HG03571 (cell line): ENCODE measurements around the gene RANBP3L.
"Not testable (repeated sequence)": the region's sequence is repeated elsewhere in the genome, so short reads cannot be mapped to it uniquely, and the experiment has no call there.

ENCODE experiments used
- ATAC-seq: cut with Tn5 transposase; IDR thresholded peaks from one replicate; pipeline ENCODE4 v1.9.1; 2021; ENCODE audit not compliant: unreplicated experiment

Gene RANBP3L

GRCh38 chr5:36209664-36210063 is 92.0 kb downstream of the RANBP3L start:
- no peak for ATAC-seq

DNA sequence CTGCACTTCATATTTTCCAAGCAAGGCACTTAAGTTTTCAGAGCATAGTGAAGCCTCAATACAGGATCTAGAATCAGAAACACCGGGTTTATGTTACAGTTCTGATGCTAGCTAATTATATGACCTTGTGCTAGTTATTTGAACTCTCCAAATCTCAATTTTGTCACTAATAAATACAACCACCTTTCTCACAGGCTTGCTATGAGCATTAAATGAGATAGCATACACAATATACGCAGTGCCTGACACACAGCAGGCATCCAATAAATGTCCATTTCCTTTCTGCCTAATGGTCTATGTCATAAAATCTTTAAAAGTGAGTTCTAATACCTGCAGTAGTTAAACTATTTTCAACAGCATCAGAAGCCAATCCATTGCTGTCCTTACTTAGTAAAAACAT is 92.9 kb downstream of the RANBP3L start:
- no peak for ATAC-seq

DNA sequence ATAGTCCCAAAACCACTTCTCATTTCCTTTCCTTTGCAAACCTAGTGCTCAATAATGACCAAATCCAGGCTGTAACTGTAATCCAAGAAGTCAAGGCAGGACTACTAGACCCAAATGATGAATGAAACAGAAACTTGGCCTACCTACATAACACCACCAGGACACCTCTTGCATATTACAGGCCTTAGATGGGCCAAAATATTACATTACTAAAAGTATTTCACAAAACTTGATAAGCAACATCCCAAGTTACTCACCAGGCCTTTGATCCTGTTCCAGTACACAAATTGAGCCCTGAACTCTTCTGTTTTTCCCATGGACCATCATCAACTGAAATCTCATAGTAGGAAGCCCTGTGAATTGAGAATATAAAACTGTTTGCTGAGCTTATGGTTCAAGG is 94.8 kb downstream of the RANBP3L start:
- no peak for ATAC-seq

DNA sequence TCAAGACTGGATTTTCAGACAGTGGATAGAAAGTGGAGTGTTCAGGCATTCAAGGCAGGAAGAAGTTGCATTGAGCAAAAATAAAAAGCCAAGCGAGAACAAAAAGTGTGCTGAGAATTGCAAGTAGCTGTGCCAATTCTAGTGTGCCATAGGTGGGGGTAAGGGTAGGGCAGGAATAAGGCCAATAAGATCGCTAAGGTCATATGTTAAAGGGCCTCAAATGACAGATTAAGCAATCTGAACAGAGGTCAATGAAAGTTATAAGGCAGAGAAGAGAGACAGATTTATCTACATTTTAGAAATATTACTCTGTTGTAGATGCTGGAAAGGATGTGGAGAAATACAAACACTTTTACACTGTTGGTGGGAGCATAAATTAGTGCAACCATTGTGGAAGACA is 96.4 kb downstream of the RANBP3L start:
- ATAC-seq: no peak

GRCh38 chr5:36202521-36202961 is 99.2 kb downstream of the RANBP3L start:
- no peak for ATAC-seq

- no peak for ATAC-seq
Observed at GRCh38 chr5:36200513-36200912, 101.2 kb downstream of the RANBP3L start.

GRCh38 chr5:36199620-36200019 is 102.1 kb downstream of the RANBP3L start:
- no peak for ATAC-seq

DNA sequence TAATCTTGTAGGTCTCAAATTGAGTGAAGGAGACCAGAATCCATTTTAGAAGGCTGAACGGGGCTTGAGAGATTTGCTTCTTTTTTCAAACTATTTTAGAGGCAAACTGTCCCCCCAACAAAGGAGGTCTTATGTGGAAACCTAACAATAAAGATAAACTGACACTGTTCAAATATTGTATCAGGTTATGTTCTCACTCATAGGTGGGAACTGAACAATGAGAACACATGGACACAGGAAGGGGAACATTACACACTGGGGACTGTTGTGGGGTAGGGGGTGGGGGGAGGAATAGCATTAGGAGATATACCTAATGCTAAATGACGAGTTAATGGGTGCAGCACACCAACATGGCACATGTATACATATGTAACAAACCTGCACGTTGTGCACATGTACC is 102.9 kb downstream of the RANBP3L start:
- ATAC-seq: not testable (repeated sequence)
